WTC11 (cell line): Measurements from ENCODE around the gene VIPR2.

Experiments used
- FOXP1 ChIP-seq: sonication (generic); formaldehyde crosslinking; IDR thresholded peaks from 2 replicates; pipeline ENCODE4 v1.8.0; 2022; ENCODE audit warnings: missing genetic modification reagents, mild to moderate bottlenecking, moderate library complexity, borderline replicate concordance
- MXD4 ChIP-seq: fragments of 250-450 bp; sonication (Bioruptor Pico); IDR thresholded peaks from 2 replicates; pipeline ENCODE4 v1.8.0; 2021; ENCODE audit warnings: mild to moderate bottlenecking, moderate library complexity, borderline replicate concordance
- SP1 ChIP-seq: sonication (generic); formaldehyde crosslinking; conservative IDR thresholded peaks from 2 replicates; pipeline ENCODE4 v1.8.1; 2022; ENCODE audit warnings: missing genetic modification reagents
- ZBTB21 ChIP-seq: sonication (generic); formaldehyde crosslinking; IDR thresholded peaks from 2 replicates; pipeline ENCODE4 v1.8.1; 2023; ENCODE audit warnings: mild to moderate bottlenecking, missing genetic modification reagents, borderline replicate concordance
- ZNF121 ChIP-seq: sonication (generic); formaldehyde crosslinking; IDR thresholded peaks from 2 replicates; pipeline ENCODE4 v1.8.0; 2023; ENCODE audit warnings: missing genetic modification reagents
- TF ChIP-seq, protein P1 (sequence below): sonication (generic); formaldehyde crosslinking; IDR thresholded peaks from 2 replicates; pipeline ENCODE4 v1.8.1; 2023; ENCODE audit warnings: mild to moderate bottlenecking, missing genetic modification reagents, borderline replicate concordance
- TF ChIP-seq, protein P2 (sequence below): fragments of 200-600 bp; IDR thresholded peaks from 2 replicates; pipeline ENCODE4 v1.8.0; 2022; ENCODE audit warnings: antibody characterized with exemption
- TF ChIP-seq, protein P3 (sequence below): sonication (generic); formaldehyde crosslinking; IDR thresholded peaks from 2 replicates; pipeline ENCODE4 v1.8.1; 2022; ENCODE audit warnings: low read depth, missing genetic modification reagents, borderline replicate concordance
- TF ChIP-seq, protein P4 (sequence below): sonication (generic); formaldehyde crosslinking; conservative IDR thresholded peaks from 2 replicates; pipeline ENCODE4 v1.8.1; 2022; ENCODE audit warnings: mild to moderate bottlenecking, missing genetic modification reagents
- TF ChIP-seq, protein P5 (sequence below): sonication (generic); formaldehyde crosslinking; IDR thresholded peaks from 2 replicates; pipeline ENCODE4 v1.8.0; 2022; ENCODE audit warnings: mild to moderate bottlenecking, missing genetic modification reagents

DNA sequence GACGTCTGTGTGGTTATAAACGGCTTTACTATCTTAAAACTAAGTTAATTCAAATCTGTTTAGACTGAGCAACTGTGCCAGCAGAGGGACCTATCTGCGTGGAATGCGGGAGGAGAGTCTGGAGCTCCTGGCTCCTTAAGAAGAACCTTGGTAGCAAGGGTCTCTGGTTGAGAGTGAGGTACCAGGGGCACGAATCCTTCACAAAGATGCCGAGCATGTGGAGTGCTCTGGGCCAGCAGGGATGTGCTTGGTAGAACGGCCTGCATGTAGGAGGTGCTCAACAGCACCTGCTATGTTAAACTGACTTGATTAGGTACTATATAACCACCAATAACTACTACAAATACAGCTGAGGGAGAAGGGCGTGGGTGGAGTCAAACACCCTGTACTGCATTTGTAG, 102.6 kb downstream of the VIPR2 start:
- TF ChIP-seq, protein P1, sequence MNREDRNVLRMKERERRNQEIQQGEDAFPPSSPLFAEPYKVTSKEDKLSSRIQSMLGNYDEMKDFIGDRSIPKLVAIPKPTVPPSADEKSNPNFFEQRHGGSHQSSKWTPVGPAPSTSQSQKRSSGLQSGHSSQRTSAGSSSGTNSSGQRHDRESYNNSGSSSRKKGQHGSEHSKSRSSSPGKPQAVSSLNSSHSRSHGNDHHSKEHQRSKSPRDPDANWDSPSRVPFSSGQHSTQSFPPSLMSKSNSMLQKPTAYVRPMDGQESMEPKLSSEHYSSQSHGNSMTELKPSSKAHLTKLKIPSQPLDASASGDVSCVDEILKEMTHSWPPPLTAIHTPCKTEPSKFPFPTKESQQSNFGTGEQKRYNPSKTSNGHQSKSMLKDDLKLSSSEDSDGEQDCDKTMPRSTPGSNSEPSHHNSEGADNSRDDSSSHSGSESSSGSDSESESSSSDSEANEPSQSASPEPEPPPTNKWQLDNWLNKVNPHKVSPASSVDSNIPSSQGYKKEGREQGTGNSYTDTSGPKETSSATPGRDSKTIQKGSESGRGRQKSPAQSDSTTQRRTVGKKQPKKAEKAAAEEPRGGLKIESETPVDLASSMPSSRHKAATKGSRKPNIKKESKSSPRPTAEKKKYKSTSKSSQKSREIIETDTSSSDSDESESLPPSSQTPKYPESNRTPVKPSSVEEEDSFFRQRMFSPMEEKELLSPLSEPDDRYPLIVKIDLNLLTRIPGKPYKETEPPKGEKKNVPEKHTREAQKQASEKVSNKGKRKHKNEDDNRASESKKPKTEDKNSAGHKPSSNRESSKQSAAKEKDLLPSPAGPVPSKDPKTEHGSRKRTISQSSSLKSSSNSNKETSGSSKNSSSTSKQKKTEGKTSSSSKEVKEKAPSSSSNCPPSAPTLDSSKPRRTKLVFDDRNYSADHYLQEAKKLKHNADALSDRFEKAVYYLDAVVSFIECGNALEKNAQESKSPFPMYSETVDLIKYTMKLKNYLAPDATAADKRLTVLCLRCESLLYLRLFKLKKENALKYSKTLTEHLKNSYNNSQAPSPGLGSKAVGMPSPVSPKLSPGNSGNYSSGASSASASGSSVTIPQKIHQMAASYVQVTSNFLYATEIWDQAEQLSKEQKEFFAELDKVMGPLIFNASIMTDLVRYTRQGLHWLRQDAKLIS (CRISPR knock-in tag) = no peak
- TF ChIP-seq, protein P2, sequence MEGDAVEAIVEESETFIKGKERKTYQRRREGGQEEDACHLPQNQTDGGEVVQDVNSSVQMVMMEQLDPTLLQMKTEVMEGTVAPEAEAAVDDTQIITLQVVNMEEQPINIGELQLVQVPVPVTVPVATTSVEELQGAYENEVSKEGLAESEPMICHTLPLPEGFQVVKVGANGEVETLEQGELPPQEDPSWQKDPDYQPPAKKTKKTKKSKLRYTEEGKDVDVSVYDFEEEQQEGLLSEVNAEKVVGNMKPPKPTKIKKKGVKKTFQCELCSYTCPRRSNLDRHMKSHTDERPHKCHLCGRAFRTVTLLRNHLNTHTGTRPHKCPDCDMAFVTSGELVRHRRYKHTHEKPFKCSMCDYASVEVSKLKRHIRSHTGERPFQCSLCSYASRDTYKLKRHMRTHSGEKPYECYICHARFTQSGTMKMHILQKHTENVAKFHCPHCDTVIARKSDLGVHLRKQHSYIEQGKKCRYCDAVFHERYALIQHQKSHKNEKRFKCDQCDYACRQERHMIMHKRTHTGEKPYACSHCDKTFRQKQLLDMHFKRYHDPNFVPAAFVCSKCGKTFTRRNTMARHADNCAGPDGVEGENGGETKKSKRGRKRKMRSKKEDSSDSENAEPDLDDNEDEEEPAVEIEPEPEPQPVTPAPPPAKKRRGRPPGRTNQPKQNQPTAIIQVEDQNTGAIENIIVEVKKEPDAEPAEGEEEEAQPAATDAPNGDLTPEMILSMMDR = no peak
- TF ChIP-seq MXD4 (CRISPR knock-in tag) = no peak
- no peak for TF ChIP-seq SP1 (CRISPR knock-in tag)
- TF ChIP-seq, protein P3, sequence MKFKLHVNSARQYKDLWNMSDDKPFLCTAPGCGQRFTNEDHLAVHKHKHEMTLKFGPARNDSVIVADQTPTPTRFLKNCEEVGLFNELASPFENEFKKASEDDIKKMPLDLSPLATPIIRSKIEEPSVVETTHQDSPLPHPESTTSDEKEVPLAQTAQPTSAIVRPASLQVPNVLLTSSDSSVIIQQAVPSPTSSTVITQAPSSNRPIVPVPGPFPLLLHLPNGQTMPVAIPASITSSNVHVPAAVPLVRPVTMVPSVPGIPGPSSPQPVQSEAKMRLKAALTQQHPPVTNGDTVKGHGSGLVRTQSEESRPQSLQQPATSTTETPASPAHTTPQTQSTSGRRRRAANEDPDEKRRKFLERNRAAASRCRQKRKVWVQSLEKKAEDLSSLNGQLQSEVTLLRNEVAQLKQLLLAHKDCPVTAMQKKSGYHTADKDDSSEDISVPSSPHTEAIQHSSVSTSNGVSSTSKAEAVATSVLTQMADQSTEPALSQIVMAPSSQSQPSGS (CRISPR knock-in tag) = no peak
- no peak for TF ChIP-seq ZNF121
- TF ChIP-seq ZBTB21 (CRISPR knock-in tag) = no peak
- TF ChIP-seq, protein P4, sequence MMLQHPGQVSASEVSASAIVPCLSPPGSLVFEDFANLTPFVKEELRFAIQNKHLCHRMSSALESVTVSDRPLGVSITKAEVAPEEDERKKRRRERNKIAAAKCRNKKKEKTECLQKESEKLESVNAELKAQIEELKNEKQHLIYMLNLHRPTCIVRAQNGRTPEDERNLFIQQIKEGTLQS (CRISPR knock-in tag) = no peak
- no peak for TF ChIP-seq FOXP1 (CRISPR knock-in tag)
- TF ChIP-seq, protein P5, sequence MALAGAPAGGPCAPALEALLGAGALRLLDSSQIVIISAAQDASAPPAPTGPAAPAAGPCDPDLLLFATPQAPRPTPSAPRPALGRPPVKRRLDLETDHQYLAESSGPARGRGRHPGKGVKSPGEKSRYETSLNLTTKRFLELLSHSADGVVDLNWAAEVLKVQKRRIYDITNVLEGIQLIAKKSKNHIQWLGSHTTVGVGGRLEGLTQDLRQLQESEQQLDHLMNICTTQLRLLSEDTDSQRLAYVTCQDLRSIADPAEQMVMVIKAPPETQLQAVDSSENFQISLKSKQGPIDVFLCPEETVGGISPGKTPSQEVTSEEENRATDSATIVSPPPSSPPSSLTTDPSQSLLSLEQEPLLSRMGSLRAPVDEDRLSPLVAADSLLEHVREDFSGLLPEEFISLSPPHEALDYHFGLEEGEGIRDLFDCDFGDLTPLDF = no peak
